ENCODE data around the gene DTYMK.

The DTYMK gene, protein sequence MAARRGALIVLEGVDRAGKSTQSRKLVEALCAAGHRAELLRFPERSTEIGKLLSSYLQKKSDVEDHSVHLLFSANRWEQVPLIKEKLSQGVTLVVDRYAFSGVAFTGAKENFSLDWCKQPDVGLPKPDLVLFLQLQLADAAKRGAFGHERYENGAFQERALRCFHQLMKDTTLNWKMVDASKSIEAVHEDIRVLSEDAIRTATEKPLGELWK

DNA sequence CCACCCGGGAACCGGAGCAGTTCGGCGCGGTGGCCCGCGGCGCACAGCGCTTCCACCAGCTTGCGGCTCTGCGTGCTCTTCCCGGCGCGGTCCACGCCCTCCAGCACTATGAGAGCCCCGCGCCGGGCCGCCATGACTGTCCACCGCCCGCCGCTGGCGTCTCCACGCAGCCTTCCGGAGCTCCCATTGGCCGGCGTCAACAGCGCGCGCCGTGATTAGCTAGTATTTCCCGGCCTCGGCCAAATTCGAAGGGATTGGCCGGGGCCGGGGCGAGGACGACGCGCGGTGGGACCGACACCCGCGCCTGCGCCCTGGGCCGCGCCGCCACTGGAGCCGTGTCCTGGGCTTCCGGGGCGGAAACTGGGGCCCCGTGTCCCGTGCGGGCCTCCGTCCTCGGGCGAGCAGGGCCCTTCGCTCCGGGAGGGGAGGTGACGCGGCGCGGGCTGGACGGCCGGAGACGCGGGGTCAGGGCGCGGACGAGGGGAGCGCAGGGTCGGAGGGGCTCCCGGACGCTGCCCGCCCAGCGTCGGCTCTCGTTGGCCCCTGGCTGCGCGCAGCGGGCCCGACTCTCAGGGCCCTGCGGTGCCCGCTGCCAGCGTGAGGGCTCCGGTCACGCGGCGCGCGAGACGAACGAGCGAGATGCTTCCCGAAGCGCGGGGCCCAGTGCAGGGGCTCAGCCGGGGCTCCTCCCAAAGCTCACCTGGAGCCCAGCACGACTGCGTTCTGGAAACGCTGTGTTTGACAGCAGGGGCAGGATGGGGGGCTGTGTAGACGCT, at the start of gene DTYMK:
TSS of gene DTYMK (minus strand) at position 166 of the 776 bp plus-strand sequence. CDS start at position 134, 32 bp downstream.
- DNase-seq (ENCODE audit: low read depth in 2 of 2) = peak; percentile 89 to 91

DNA sequence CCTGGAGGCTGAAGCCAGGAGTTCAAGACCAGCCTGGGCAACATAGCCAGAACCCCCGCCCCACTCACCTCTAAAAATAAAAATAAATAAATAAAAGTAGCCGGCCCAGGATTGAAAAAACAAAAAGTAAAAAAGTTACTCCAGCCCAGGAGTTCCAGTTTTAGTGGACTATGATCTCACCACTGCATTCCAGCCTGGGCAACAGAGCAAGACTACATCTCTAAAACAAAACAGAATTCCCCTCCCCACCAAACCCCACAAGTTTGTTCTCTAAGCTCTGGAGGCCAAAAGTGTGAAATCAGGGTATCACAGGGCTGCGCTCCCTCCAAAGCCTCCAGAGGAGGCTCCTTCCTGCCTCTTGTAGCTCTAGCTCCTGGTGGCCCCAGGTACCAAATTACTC, 49.5 kb upstream of the DTYMK start:
- DNase-seq (ENCODE audit: low read depth in 2 of 2) = no peak

GRCh38 chr2:241734467-241735208, 48.0 kb upstream of the DTYMK start, which contains the start of gene D2HGDH:
Gene D2HGDH, plus strand, starts transcription at chr2:241734630. Its CDS starts 595 bp downstream, at chr2:241735225.
- peak; percentile 82 to 95 for DNase-seq (ENCODE audit: low read depth in 2 of 2)

DNA sequence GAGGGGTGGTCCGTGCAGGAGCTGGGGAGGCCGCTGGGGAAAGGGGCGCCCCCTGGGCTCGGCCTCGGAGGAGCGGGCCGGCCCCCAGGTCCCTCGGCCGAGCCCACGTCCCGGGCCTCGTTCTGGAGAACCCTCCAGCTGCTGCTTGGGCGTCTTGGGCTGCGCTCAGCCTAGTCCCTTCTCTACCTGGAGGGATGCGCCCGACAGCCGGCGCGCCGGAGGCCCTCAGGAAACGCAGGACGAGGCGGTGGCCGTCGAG, 47.5 kb upstream of the DTYMK start:
- DNase-seq (ENCODE audit: low read depth in 2 of 2) = no peak

GRCh38 chr2:241733391-241734207, 47.0 kb upstream of the DTYMK start:
- DNase-seq (ENCODE audit: low read depth in 2 of 2) = no peak

GRCh38 chr2:241732513-241733186, 46.0 kb upstream of the DTYMK start:
- DNase-seq (ENCODE audit: low read depth in 2 of 2) = peak; percentile 43 to 69

DNA sequence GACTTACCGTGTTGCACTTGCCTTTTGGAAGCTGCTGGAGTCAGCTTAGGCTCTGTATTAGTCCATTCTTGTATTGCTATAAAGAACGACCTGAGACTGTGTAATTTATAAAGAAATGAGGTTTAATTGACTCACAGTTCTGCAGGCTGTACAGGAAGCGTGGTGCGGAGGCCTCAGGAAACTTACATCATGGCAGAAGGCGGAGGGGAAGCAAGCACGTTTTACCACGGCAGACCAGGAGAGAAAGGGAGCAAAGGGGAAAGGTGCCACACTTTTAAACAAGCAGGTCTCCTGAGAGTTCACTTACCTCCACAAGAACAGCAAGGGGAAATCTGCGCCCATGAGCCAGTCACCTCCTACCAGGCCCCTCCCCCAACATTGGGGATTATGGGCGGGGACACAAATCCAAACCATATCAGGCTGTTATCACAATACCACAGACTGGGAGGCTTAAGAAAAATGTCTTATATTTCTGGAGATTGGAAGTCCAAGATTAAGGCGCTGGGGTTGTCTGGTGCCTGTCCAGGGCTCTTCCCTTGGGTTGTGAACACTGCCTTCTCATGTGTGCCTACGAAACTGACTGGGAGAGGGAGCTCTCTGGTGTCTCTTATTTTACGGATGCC, 44.2 kb upstream of the DTYMK start:
- no peak for DNase-seq (ENCODE audit: low read depth in 2 of 2)

DNA sequence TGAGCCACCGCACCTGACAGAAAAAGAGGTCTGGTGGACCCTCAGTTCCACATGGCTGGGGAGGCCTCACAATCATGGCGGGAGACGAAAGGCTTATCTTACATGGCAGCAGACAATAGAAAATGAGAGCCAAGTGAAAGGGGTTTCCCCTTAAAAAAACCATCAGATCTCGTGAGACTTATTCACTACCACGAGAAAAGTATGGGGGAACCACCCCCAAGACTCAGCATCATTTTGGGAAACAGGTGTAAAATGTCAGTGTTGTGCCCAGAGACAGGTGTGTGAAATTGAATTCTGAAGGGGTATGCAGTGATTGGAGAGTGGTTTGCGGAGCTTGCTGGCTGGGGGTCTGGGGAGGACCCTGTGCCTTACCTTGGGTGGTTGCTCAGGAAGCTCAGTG, 43.3 kb upstream of the DTYMK start:
- DNase-seq (ENCODE audit: low read depth in 2 of 2) = no peak

DNA sequence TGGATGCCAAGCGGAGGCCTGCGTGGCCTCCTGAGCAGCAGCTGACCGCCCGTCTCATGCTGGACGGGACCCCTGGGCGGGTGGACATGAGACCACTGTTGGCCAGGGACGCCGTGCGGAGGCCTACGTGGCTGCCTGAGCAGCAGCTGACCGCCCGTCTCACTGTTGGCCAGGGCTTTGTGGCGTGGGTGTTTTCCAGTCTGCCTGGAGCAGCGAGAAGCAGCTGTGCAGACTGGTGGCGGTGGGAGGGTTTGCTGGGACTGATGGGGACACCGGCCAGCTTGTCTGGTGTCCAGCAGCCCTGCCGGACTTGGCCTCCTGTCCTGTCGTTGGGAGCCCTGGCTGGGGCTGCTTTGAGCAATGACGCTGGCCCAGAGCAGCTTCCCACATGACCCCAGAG, 42.0 kb upstream of the DTYMK start:
- DNase-seq (ENCODE audit: low read depth in 2 of 2) = no peak

DNA sequence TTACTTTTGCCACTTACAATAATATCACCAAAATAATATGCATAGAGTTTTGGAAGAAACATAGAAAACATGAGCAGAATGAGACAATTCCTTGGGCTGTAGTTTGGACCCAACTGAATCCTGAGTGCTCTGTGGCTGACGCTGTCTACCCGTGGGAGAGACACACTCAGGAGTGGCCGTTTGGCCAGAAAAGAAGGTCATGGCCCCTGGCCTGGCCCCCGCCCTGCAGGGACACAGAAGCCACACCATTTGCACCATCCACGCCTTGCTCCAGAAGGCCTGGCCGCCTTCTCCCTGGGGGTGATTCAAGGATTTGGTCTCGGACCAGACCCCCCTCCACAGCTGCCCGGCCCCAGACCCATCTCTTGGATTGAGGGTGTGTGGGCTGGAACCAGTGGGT, 41.4 kb upstream of the DTYMK start:
- DNase-seq (ENCODE audit: low read depth in 2 of 2) = no peak

GRCh38 chr2:241726459-241726858, 39.8 kb upstream of the DTYMK start:
- DNase-seq (ENCODE audit: low read depth in 2 of 2) = no peak

DNA sequence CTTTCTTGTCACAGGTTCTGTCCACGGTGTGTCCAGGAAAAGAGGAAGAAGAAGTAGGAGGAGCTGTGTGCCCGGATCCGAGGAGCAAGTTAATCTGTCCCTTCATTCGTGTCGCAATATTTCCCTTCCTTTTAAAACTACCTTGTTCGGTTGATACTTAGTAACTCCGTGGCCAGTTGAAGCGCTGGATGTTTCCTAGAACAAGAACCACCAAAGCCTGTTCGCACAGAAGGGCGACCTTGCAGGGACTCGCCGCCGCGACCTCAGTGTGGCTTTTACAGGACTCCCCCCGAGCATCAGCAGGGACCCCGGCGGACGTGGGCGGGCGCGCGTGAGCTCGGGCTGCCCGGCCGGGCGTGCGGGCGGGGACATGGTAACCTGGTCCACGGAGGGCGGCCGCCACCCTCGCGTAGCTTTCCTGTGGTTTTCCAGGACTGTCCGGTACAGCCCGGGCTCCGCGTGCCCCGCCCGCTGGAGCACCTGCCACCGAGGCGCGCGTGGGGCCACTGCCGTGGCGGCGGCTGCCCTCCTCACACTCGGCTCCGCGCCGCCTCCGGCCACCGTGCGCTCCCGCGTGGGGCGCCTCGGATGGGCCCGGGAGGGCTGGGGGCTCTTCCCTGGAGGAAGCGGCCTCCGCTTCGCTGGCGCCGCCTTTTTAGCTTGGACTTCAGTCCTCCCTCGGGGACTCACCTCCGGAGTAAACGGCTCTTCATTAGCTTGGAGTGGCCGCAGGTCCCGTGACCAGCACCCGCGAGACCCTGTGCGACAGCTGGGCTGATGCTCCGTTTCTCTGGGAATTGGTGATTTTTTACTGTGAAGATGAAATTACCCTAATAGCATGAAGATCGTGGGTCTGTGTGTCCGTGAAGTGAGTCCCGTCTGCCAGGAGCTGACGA, 38.6 kb upstream of the DTYMK start:
- no peak for DNase-seq (ENCODE audit: low read depth in 2 of 2)

DNA sequence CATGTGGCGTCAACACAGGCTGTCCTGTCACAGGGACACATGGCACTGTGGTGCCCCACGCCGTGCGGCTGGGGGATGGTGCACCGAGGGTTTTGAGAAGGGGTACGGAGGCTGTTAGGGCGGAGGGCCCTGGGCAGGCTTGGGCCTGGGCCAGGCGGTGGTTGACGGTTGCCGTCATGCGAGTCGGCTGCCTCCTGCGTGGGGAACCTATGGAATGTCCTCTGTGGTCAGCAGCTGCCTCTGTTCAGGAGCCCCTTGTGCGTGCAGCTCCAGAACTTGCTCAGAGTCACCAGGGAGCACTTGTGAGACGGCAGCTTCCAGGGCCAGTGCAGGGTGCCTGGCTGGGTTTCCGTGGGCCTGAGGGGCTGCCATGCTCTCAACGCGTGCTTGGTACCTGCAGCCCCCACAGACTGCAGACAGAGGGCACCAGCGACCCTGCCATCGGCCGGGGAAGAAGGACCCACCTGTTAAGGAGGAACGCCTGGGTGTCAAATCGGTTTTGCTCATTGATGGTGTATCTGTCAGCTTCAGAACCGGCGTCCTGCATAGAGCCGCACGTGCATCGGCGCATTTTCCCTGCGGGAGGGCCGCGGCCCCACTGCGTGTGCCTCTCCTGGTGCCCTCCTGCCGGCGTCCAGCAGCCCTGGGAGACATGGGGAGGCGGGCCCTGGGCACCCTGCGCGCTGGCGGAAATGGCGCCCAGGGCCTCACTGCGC, 37.8 kb upstream of the DTYMK start:
- no peak for DNase-seq (ENCODE audit: low read depth in 2 of 2)

GRCh38 chr2:241722896-241723454, 36.4 kb upstream of the DTYMK start:
- DNase-seq (ENCODE audit: low read depth in 2 of 2) = no peak

DNA sequence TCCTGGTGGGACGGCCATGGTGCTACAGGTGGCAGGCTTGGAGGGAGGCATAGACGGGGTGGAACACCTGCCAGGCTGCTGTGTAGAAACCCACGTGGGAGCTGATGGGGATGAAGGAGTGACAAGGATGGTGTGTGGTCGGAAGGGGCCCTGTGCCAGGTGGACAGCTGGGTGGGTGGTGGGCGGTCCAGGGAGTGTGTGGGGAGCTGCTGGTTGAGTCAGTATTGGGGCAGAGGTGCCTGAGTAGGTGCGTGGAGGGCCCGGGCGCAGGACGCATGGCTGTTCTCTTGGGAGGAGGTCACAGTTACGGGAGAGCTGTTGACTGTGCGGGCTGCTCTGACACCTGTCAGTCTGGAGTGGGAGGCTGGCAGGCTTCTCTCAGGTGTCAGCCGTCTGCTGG, 35.2 kb upstream of the DTYMK start:
- DNase-seq (ENCODE audit: low read depth in 2 of 2) = no peak

DNA sequence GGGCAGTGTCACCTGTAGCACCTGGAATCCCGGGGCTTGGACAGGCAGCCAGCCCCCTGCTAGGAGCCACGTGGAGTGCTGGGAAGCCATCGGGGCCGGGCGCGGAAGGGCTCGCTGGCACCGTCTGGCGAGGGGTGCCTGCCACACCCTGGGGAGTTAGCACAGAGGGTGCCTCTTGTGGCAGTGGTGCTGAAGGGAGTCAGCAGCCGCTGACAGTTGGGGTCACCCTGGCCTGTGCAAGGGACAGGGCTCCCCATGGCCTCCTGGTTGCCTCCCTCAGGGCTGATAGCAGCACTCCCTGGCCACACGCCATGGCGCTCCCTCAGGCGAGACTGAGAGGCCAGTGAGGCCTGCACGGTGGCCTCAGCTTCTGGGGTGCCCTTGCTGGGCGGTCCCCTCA, 33.9 kb upstream of the DTYMK start:
- no peak for DNase-seq (ENCODE audit: low read depth in 2 of 2)

GRCh38 chr2:241720099-241720498, 33.5 kb upstream of the DTYMK start:
- DNase-seq (ENCODE audit: low read depth in 2 of 2) = no peak

DNA sequence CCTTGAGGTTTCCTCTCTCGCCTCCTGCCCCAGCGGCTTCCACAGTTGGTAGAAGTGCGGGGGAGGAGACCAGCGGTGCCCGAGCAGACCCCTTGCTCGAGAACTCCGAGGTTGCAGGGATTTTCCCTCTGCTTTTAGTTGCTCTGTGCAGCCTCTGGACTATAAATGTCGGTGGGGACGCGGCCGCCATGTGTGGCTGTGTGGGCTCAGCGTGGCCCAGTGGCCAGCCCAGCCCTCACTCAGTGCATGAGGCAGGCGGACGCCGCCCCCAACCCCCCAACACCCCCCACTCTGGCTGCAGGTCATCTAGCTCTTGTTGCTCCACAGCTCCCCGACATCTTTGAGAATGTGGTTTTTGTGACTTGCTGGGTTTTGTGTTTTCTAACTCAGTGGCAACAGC, 32.5 kb upstream of the DTYMK start:
- DNase-seq (ENCODE audit: low read depth in 2 of 2) = no peak

DNA sequence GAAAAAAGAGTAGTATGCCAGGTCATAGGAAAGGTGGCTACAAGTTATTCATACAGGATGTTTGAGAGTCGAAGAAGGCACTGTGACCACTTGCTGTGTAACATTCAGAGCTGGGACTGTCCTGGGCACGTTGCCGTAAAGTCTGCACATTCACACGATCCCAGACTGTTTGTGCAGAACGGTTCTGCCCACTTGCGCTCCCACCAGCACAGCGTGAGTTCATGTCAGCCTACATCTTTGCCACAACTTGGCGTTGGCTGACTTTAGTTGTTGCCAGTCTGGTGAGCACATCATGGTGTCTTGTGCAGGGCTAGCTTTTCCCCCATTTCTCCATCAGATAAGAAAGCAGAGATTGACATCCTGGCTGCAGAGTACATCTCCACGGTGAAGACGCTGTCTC, 22.3 kb upstream of the DTYMK start:
- DNase-seq (ENCODE audit: low read depth in 2 of 2) = no peak
